ENCODE results near the gene HNF1B.

The HNF1B gene

GRCh38 chr17:37761961-37762360 lies 17.1 kb upstream of the HNF1B start:
- no peak for DNase-seq (ENCODE audit: low read depth, low spot score)

GRCh38 chr17:37761059-37761458 lies 16.2 kb upstream of the HNF1B start:
- DNase-seq (ENCODE audit: low read depth, low spot score), result no peak

- no peak for DNase-seq (ENCODE audit: low read depth, low spot score)
These were observed 14.3 kb upstream of the HNF1B start for GRCh38 chr17:37759014-37759637.

- no peak for DNase-seq (ENCODE audit: low read depth, low spot score)
These were observed 11.2 kb upstream of the HNF1B start for GRCh38 chr17:37756051-37756450.

- DNase-seq (ENCODE audit: low read depth, low spot score), result no peak
These were observed 10.6 kb upstream of the HNF1B start for GRCh38 chr17:37755455-37755854.

- no peak for DNase-seq (ENCODE audit: low read depth, low spot score)
These were observed 9.5 kb upstream of the HNF1B start for GRCh38 chr17:37754363-37754762.

GRCh38 chr17:37752482-37752881 lies 7.6 kb upstream of the HNF1B start:
- no peak for DNase-seq (ENCODE audit: low read depth, low spot score)

GRCh38 chr17:37750768-37751475 lies 6.1 kb upstream of the HNF1B start:
- DNase-seq (ENCODE audit: low read depth, low spot score), result no peak

- no peak for DNase-seq (ENCODE audit: low read depth, low spot score)
These were observed 5.4 kb upstream of the HNF1B start for GRCh38 chr17:37750292-37750691.

- no peak for DNase-seq (ENCODE audit: low read depth, low spot score)
These were observed 2.4 kb upstream of the HNF1B start for GRCh38 chr17:37747222-37747621.

- DNase-seq (ENCODE audit: low read depth, low spot score), result no peak
These were observed 1.8 kb upstream of the HNF1B start for GRCh38 chr17:37746617-37747016.

GRCh38 chr17:37745801-37746426 lies 1.1 kb upstream of the HNF1B start:
- no peak for DNase-seq (ENCODE audit: low read depth, low spot score)

- no peak for DNase-seq (ENCODE audit: low read depth, low spot score)
These were observed 279 bp downstream of the HNF1B start for GRCh38 chr17:37744633-37744927.

- DNase-seq (ENCODE audit: low read depth, low spot score), result no peak
These were observed 805 bp downstream of the HNF1B start for GRCh38 chr17:37743875-37744632.

- DNase-seq (ENCODE audit: low read depth, low spot score), result no peak
These were observed 1.3 kb downstream of the HNF1B start for GRCh38 chr17:37743612-37743874.

- DNase-seq (ENCODE audit: low read depth, low spot score), result no peak
These were observed 1.9 kb downstream of the HNF1B start for GRCh38 chr17:37742762-37743611.

- DNase-seq (ENCODE audit: low read depth, low spot score), result no peak
These were observed 2.6 kb downstream of the HNF1B start for GRCh38 chr17:37742116-37742761.

GRCh38 chr17:37741341-37742115 lies 3.3 kb downstream of the HNF1B start:
- DNase-seq (ENCODE audit: low read depth, low spot score), result no peak

- DNase-seq (ENCODE audit: low read depth, low spot score), result no peak
These were observed 3.9 kb downstream of the HNF1B start for GRCh38 chr17:37740915-37741314.

- no peak for DNase-seq (ENCODE audit: low read depth, low spot score)
These were observed 6.9 kb downstream of the HNF1B start for GRCh38 chr17:37737971-37738370.

- DNase-seq (ENCODE audit: low read depth, low spot score), result no peak
These were observed 7.8 kb downstream of the HNF1B start for GRCh38 chr17:37737081-37737480.
